Measurements from ENCODE around the gene ARHGAP32.
A peak's percentile ranks its signal among the peaks of the same experiment; 100 is the strongest.

The ARHGAP32 gene

GRCh38 chr11:128963744-128964325, 228.3 kb downstream of the ARHGAP32 start:
- no peak for DNase-seq (ENCODE audit: low read depth in 1 of 2, low spot score in 1 of 2)

GRCh38 chr11:128962896-128963295, 229.2 kb downstream of the ARHGAP32 start:
- no peak for DNase-seq (ENCODE audit: low read depth in 1 of 2, low spot score in 1 of 2)

- DNase-seq (ENCODE audit: low read depth in 1 of 2, low spot score in 1 of 2) = no peak
Observed at GRCh38 chr11:128961645-128962044, 230.5 kb downstream of the ARHGAP32 start.

- no peak for DNase-seq (ENCODE audit: low read depth in 1 of 2, low spot score in 1 of 2)
Observed at GRCh38 chr11:128957202-128957482, 235.0 kb downstream of the ARHGAP32 start.

GRCh38 chr11:128956401-128957201, 235.5 kb downstream of the ARHGAP32 start:
- DNase-seq (ENCODE audit: low read depth in 1 of 2, low spot score in 1 of 2) = peak in 1 of 2 donors; percentile 17

- DNase-seq (ENCODE audit: low read depth in 1 of 2, low spot score in 1 of 2) = no peak
Observed at GRCh38 chr11:128955636-128956035, 236.5 kb downstream of the ARHGAP32 start.

- no peak for DNase-seq (ENCODE audit: low read depth in 1 of 2, low spot score in 1 of 2)
Observed at GRCh38 chr11:128953151-128953550, 239.0 kb downstream of the ARHGAP32 start.

- no peak for DNase-seq (ENCODE audit: low read depth in 1 of 2, low spot score in 1 of 2)
Observed at GRCh38 chr11:128949791-128950454, 242.2 kb downstream of the ARHGAP32 start.

- no peak for DNase-seq (ENCODE audit: low read depth in 1 of 2, low spot score in 1 of 2)
Observed at GRCh38 chr11:128948583-128948982, 243.5 kb downstream of the ARHGAP32 start.

- no peak for DNase-seq (ENCODE audit: low read depth in 1 of 2, low spot score in 1 of 2)
Observed at GRCh38 chr11:128947773-128948172, 244.4 kb downstream of the ARHGAP32 start.

GRCh38 chr11:128946648-128947047, 245.5 kb downstream of the ARHGAP32 start:
- no peak for DNase-seq (ENCODE audit: low read depth in 1 of 2, low spot score in 1 of 2)

- DNase-seq (ENCODE audit: low read depth in 1 of 2, low spot score in 1 of 2) = no peak
Observed at GRCh38 chr11:128943428-128943976, 248.6 kb downstream of the ARHGAP32 start.

- DNase-seq (ENCODE audit: low read depth in 1 of 2, low spot score in 1 of 2) = no peak
Observed at GRCh38 chr11:128942817-128943427, 249.2 kb downstream of the ARHGAP32 start, which contains the start of gene TP53AIP1. TP53AIP1 (minus strand) TSS chr11:128942871; CDS start chr11:128937818, 5,053 bp downstream.

- no peak for DNase-seq (ENCODE audit: low read depth in 1 of 2, low spot score in 1 of 2)
Observed at GRCh38 chr11:128942272-128942612, 249.9 kb downstream of the ARHGAP32 start.

GRCh38 chr11:128941573-128942271, 250.4 kb downstream of the ARHGAP32 start:
- DNase-seq (ENCODE audit: low read depth in 1 of 2, low spot score in 1 of 2) = no peak

GRCh38 chr11:128941110-128941509, 251.0 kb downstream of the ARHGAP32 start:
- DNase-seq (ENCODE audit: low read depth in 1 of 2, low spot score in 1 of 2) = no peak

- DNase-seq (ENCODE audit: low read depth in 1 of 2, low spot score in 1 of 2) = no peak
Observed at GRCh38 chr11:128940603-128941002, 251.5 kb downstream of the ARHGAP32 start.

GRCh38 chr11:128940156-128940555, 252.0 kb downstream of the ARHGAP32 start:
- no peak for DNase-seq (ENCODE audit: low read depth in 1 of 2, low spot score in 1 of 2)

- no peak for DNase-seq (ENCODE audit: low read depth in 1 of 2, low spot score in 1 of 2)
Observed at GRCh38 chr11:128939591-128939990, 252.5 kb downstream of the ARHGAP32 start.

- DNase-seq (ENCODE audit: low read depth in 1 of 2, low spot score in 1 of 2) = no peak
Observed at GRCh38 chr11:128938156-128938885, 253.8 kb downstream of the ARHGAP32 start.

Measured in activated CD4-positive, alpha-beta T cell treated with anti-CD3 and anti-CD28 coated beads, Interleukin-2, amount 50 U/mL, for 24 hours (primary cell).